Hippocampal formation (tissue), 2 donors: Measurements from ENCODE around the gene WNK1.
A peak's percentile ranks its signal among the peaks of the same experiment; 100 is the strongest.
"Not testable (repeated sequence)": the region's sequence is repeated elsewhere in the genome, so short reads cannot be mapped to it uniquely, and the experiment has no call there.

Experiments used
- DNase-seq, 2 donors: peaks; one replicate each; lab custom pipeline; 2025; lab: John Stamatoyannopoulos, UW

The WNK1 gene

GRCh38 chr12:751999-752694 lies at the start of gene WNK1:
WNK1 (plus strand) TSS chr12:752579; CDS start chr12:753566, 987 bp downstream.
- peak; percentile 96 to 99 for DNase-seq

- DNase-seq = no peak
Measured at GRCh38 chr12:704516-705242, 47.7 kb upstream of the WNK1 start.

GRCh38 chr12:708084-708483 lies 44.3 kb upstream of the WNK1 start:
- not testable (repeated sequence) for DNase-seq

GRCh38 chr12:709455-710020 lies 42.8 kb upstream of the WNK1 start:
- DNase-seq = no peak

GRCh38 chr12:712172-712863 lies 40.1 kb upstream of the WNK1 start:
- DNase-seq = peak; percentile 19 to 32

- no peak for DNase-seq
Measured at GRCh38 chr12:713281-713875, 39.0 kb upstream of the WNK1 start.

- DNase-seq = no peak
Measured at GRCh38 chr12:716506-716905, 35.9 kb upstream of the WNK1 start.

GRCh38 chr12:718756-719102 lies 33.6 kb upstream of the WNK1 start:
- no peak for DNase-seq

- DNase-seq = no peak
Measured at GRCh38 chr12:720231-720941, 32.0 kb upstream of the WNK1 start.

- no peak for DNase-seq
Measured at GRCh38 chr12:724194-724855, 28.1 kb upstream of the WNK1 start.

GRCh38 chr12:725076-725475 lies 27.3 kb upstream of the WNK1 start:
- no peak for DNase-seq

- no peak for DNase-seq
Measured at GRCh38 chr12:726281-727140, 25.9 kb upstream of the WNK1 start.

GRCh38 chr12:727321-727720 lies 25.1 kb upstream of the WNK1 start:
- no peak for DNase-seq

- no peak for DNase-seq
Measured at GRCh38 chr12:728781-729180, 23.6 kb upstream of the WNK1 start.

- DNase-seq = no peak
Measured at GRCh38 chr12:729221-729620, 23.2 kb upstream of the WNK1 start.

GRCh38 chr12:730550-730949 lies 21.8 kb upstream of the WNK1 start:
- DNase-seq = no peak

GRCh38 chr12:737122-737739 lies 15.1 kb upstream of the WNK1 start:
- no peak for DNase-seq

- no peak for DNase-seq
Measured at GRCh38 chr12:738712-739111, 13.7 kb upstream of the WNK1 start.

GRCh38 chr12:739349-739748 lies 13.0 kb upstream of the WNK1 start:
- no peak for DNase-seq

GRCh38 chr12:740921-741320 lies 11.5 kb upstream of the WNK1 start:
- DNase-seq = no peak
